ENCODE measurements around the gene PHACTR1.
A peak's percentile ranks its signal among the peaks of the same experiment; 100 is the strongest.
"Not testable (repeated sequence)": the region's sequence is repeated elsewhere in the genome, so short reads cannot be mapped to it uniquely, and the experiment has no call there.

The PHACTR1 gene

GRCh38 chr6:12911427-12911826, 194.9 kb downstream of the PHACTR1 start:
- peak; percentile 7 for DNase-seq

- DNase-seq = no peak
Observed at GRCh38 chr6:12913201-12913600, 196.6 kb downstream of the PHACTR1 start.

- no peak for DNase-seq
Observed at GRCh38 chr6:12916006-12916405, 199.4 kb downstream of the PHACTR1 start.

GRCh38 chr6:12916420-12917136, 200.0 kb downstream of the PHACTR1 start:
- DNase-seq = no peak

GRCh38 chr6:12921467-12921866, 204.9 kb downstream of the PHACTR1 start:
- no peak for DNase-seq

GRCh38 chr6:12923644-12924235, 207.2 kb downstream of the PHACTR1 start:
- no peak for DNase-seq

- DNase-seq = no peak
Observed at GRCh38 chr6:12924911-12925310, 208.3 kb downstream of the PHACTR1 start.

GRCh38 chr6:12927746-12928145, 211.2 kb downstream of the PHACTR1 start:
- DNase-seq = no peak

- DNase-seq = no peak
Observed at GRCh38 chr6:12929678-12930077, 213.1 kb downstream of the PHACTR1 start.

- no peak for DNase-seq
Observed at GRCh38 chr6:12931639-12932038, 215.1 kb downstream of the PHACTR1 start.

GRCh38 chr6:12935637-12936036, 219.1 kb downstream of the PHACTR1 start:
- no peak for DNase-seq

GRCh38 chr6:12937971-12938370, 221.4 kb downstream of the PHACTR1 start:
- DNase-seq = no peak

- no peak for DNase-seq
Observed at GRCh38 chr6:12939314-12939713, 222.7 kb downstream of the PHACTR1 start.

GRCh38 chr6:12941422-12941821, 224.9 kb downstream of the PHACTR1 start:
- DNase-seq = no peak

GRCh38 chr6:12943549-12943948, 227.0 kb downstream of the PHACTR1 start:
- no peak for DNase-seq

GRCh38 chr6:12944001-12944400, 227.4 kb downstream of the PHACTR1 start:
- DNase-seq = no peak

GRCh38 chr6:12944528-12944927, 228.0 kb downstream of the PHACTR1 start:
- not testable (repeated sequence) for DNase-seq

GRCh38 chr6:12947151-12947871, 230.7 kb downstream of the PHACTR1 start:
- no peak for DNase-seq

- no peak for DNase-seq
Observed at GRCh38 chr6:12947967-12948366, 231.4 kb downstream of the PHACTR1 start.

- no peak for DNase-seq
Observed at GRCh38 chr6:12950976-12951375, 234.4 kb downstream of the PHACTR1 start.

GRCh38 chr6:12951415-12951814, 234.8 kb downstream of the PHACTR1 start:
- DNase-seq = no peak

GRCh38 chr6:12952318-12952717, 235.8 kb downstream of the PHACTR1 start:
- DNase-seq = no peak

GRCh38 chr6:12955956-12956355, 239.4 kb downstream of the PHACTR1 start:
- no peak for DNase-seq

GRCh38 chr6:12956991-12957320, 240.4 kb downstream of the PHACTR1 start:
- DNase-seq = no peak

Measured in CD4-positive, alpha-beta T cell treated with Interleukin-10 for 1 hour (primary cell).